Thoracic aorta (tissue), 2 donors: ENCODE results near the gene ADAD2. TPM values are rescaled to one million over a fixed set of nuclear protein-coding genes. Genes with fewer than 3 reads are reported as not detected.
"Not testable (repeated sequence)": the region's sequence is repeated elsewhere in the genome, so short reads cannot be mapped to it uniquely, and the experiment has no call there.

Source experiments
- ATAC-seq: fragments of 150-250 bp; one replicate; pipeline ENCODE4 v1.8.0; 2017; ENCODE audit warnings: low read depth; ENCODE audit not compliant: insufficient number of reproducible peaks, low FRiP score
- DNase-seq: peaks from one replicate; pipeline ENCODE4 v3.0.0-alpha.2; 2020; ENCODE audit warnings: low spot score
- H3K27ac ChIP-seq, 2 donors: fragments of 200-600 bp; sonication (generic); 1 replicate in 1 of 2; 2 replicates in 1 of 2; pipeline ENCODE4 v1.5.1; 2016; ENCODE audit warnings: mild to moderate bottlenecking in 2 of 2, moderate library complexity in 2 of 2
- H3K27me3 ChIP-seq: fragments of 200-600 bp; sonication (generic); replicated peaks from 2 replicates; pipeline ENCODE4 v1.6.0; 2016; ENCODE audit warnings: mild to moderate bottlenecking; ENCODE audit not compliant: insufficient read depth
- H3K36me3 ChIP-seq: fragments of 200-600 bp; sonication (generic); one replicate; pipeline ENCODE4 v1.5.1; 2016
- H3K4me1 ChIP-seq, 2 donors: fragments of 200-600 bp; sonication (generic); 1 replicate in 1 of 2; 2 replicates in 1 of 2; pipeline versions ENCODE4 v1.5.1 to v1.6.0; 2016; ENCODE audit warnings: low read depth in 2 of 2, mild to moderate bottlenecking in 1 of 2; ENCODE audit not compliant: control insufficient read depth in 1 of 2
- H3K4me3 ChIP-seq: fragments of 200-600 bp; sonication (generic); 2 replicates; pipeline ENCODE4 v1.5.1; 2016; ENCODE audit warnings: mild to moderate bottlenecking
- H3K9me3 ChIP-seq: fragments of 200-600 bp; sonication (generic); 2 replicates; pipeline ENCODE4 v1.5.1; 2016
- total RNA-seq, 2 donors: library from RNA; depleted of rRNA; stranded (reverse); fragments of >200 nt; gene quantifications; one replicate each; pipeline versions ENCODE4 v1.1.0 to v1.2.3, GENCODE V29; 2016
- TF ChIP-seq, protein P1 (sequence below): fragments of 200-600 bp; sonication (generic); IDR thresholded peaks from one replicate; pipeline ENCODE4 v1.5.1; 2019; ENCODE audit warnings: antibody characterized with exemption

ADAD2 gene
- total RNA-seq, 2 donors from 2014 or later: not detected

DNA sequence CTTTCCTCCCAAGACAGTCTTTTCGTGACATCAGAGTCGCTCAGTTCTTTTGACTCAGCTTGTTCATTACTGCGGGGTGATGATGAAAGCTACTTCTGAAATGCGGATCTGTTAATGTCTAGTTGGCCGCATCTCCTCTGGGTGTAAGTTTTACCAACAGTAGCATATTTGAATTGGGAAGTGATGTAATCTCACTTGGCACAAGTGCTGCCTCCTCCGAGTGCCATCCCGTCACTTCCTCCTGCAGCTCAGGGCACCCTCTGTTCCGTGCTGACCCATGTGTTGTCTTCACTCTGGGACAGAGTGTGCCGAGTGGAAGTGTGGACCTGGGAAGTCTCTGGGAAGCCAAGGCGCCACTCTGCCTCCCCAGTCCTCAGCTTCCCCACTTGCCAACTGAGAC, 8.9 kb downstream of the ADAD2 start:
- no peak for DNase-seq
- H3K4me3 ChIP-seq: no peak overlapping the region
- H3K36me3 ChIP-seq: no peaks in the 10 kb centered on the region
- ATAC-seq: no peak
- TF ChIP-seq, protein P1, sequence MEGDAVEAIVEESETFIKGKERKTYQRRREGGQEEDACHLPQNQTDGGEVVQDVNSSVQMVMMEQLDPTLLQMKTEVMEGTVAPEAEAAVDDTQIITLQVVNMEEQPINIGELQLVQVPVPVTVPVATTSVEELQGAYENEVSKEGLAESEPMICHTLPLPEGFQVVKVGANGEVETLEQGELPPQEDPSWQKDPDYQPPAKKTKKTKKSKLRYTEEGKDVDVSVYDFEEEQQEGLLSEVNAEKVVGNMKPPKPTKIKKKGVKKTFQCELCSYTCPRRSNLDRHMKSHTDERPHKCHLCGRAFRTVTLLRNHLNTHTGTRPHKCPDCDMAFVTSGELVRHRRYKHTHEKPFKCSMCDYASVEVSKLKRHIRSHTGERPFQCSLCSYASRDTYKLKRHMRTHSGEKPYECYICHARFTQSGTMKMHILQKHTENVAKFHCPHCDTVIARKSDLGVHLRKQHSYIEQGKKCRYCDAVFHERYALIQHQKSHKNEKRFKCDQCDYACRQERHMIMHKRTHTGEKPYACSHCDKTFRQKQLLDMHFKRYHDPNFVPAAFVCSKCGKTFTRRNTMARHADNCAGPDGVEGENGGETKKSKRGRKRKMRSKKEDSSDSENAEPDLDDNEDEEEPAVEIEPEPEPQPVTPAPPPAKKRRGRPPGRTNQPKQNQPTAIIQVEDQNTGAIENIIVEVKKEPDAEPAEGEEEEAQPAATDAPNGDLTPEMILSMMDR: no peak
- no peaks in the 10 kb centered on the region for H3K27me3 ChIP-seq
- H3K27ac ChIP-seq: no peak overlapping the region
- no peaks in the 10 kb centered on the region for H3K4me1 ChIP-seq
- no peaks in the 10 kb centered on the region for H3K9me3 ChIP-seq

DNA sequence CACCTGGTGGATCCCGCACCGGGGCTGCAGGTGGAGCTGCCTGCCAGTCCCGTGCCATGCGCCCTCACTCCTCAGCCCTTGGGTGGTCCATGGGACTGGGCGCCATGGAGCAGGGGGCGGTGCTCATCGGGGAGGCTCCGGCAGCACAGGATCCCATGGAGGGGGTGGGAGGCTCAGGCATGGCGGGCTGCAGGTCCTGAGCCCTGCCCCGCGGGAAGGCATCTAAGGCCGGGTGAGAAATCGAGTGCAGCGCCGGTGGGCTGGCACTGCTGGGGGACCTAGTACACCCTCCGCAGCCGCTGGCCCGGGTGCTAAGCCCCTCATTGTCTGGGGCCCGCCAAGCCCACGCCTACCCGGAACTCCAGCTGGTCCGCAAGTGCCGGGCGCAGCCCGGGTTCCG, 13.6 kb downstream of the ADAD2 start:
- H3K27ac ChIP-seq, H3K4me3 ChIP-seq, H3K4me1 ChIP-seq, DNase-seq, H3K36me3 ChIP-seq, ATAC-seq, H3K9me3 ChIP-seq, H3K27me3 ChIP-seq: not testable (repeated sequence)

DNA sequence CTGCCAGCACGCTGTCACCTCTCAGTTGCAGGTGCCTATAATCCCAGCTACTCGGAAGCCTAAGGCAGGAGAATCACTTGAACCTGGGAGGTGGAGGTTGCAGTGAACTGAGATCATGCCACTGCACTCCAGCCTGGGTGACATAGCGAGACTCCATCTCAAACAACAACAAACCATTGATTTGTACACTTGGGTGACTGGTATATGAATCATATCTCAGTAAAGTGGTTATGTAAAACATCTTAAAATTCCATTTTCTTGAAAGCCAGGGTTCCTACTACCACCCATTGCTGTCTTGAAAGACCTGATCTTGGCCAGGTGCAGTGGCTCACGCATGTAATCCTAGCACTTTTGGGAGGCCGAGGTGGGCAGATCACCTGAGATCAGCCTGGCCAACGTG, 14.2 kb downstream of the ADAD2 start:
- not testable (repeated sequence) for H3K4me1 ChIP-seq, ATAC-seq, DNase-seq, H3K4me3 ChIP-seq, H3K27me3 ChIP-seq, H3K9me3 ChIP-seq, H3K27ac ChIP-seq, H3K36me3 ChIP-seq

DNA sequence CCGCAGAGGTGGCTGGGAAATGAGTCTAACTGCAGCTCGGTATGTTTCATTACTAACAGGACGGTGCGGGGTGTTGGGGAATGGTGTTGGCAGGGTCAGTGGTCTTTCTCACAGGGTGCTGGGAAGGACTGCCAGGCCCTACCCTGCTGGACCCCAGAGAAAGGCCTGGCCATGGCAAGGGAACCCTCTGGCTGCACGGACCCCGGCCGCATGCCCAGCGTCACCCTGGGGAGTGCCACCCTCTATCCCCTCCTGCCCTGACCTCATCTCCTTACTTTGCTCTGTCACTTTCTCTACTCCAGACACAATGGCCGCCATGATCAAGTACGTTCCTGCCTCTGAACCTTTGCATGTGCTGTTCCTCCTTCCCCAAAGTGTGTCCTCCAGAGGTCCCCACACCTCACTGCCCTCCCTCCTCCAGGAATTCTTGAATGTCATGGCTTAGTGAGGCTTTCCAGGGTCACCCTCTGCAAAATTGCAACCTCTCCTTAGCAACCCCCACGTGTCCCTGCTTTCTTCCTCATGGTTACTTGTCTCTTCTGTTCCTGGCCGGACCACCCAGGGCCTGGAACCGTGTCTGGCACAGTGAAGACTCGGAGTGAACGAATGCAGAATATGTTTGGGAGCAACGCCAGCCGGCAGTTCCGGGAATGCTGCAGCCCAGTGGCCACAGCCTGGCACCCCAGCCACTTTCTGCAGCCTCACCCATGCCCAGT, 15.2 kb downstream of the ADAD2 start:
- H3K4me3 ChIP-seq: no peak overlapping the region
- DNase-seq (no peak), ATAC-seq (no peak)
- no peaks in the 10 kb centered on the region for H3K27me3 ChIP-seq
- no peak overlapping the region for H3K27ac ChIP-seq
- no peaks in the 10 kb centered on the region for H3K4me1 ChIP-seq
- no peaks in the 10 kb centered on the region for H3K36me3 ChIP-seq
- TF ChIP-seq, protein P1: no peak
- H3K9me3 ChIP-seq: no peaks in the 10 kb centered on the region

DNA sequence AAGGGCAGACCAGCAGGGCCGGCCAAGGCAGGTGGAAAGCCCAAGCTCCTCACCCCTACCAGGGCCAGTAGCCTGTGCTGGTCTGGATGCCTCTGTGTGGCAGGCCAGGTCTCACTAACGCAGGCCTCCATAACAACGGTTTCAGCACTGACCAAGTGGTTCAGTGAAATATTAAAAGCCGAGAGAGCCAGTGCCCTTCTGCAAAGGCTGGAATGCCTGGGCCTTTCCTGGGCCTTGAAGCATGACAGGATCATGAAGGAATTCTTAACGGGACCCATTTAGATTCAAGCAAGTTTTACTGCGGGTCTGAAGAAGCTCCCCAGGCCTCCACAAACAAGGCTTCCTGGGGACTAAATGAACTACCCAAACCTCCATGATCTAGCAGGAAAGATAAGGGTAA, 16.3 kb downstream of the ADAD2 start:
- DNase-seq: no peak
- H3K27me3 ChIP-seq: no peaks in the 10 kb centered on the region
- H3K4me3 ChIP-seq: no peak overlapping the region
- H3K27ac ChIP-seq: no peak overlapping the region
- no peak for ATAC-seq
- no peaks in the 10 kb centered on the region for H3K9me3 ChIP-seq
- no peaks in the 10 kb centered on the region for H3K4me1 ChIP-seq
- TF ChIP-seq, protein P1: no peak
- no peaks in the 10 kb centered on the region for H3K36me3 ChIP-seq

DNA sequence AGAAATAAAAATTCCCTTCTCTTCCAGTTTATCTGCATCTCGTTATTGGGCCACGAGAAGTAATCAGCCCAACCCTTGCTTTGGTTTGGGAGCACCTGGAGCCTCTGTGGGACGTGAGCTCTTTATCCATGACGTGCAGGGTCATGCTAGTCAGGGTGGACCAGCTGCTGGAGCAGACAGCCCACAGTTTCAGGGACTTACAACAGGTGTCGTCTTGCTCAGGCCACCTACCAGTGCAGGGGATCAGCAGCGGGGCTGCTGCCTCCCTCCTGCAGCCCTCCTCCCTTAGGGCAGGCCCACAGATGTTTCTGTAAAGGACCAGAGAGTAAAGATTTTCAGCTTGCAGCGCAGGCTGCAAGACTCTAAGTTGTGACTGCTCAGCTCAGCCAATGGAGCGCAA, 16.9 kb downstream of the ADAD2 start:
- DNase-seq (no peak), ATAC-seq (no peak)
- no peaks in the 10 kb centered on the region for H3K4me1 ChIP-seq
- TF ChIP-seq, protein P1: no peak
- no peaks in the 10 kb centered on the region for H3K27me3 ChIP-seq
- no peaks in the 10 kb centered on the region for H3K36me3 ChIP-seq
- no peaks in the 10 kb centered on the region for H3K9me3 ChIP-seq
- no peak overlapping the region for H3K27ac ChIP-seq
- H3K4me3 ChIP-seq: no peak overlapping the region
